WERI-Rb-1 (cell line): Measurements from ENCODE around the gene FHOD1.

Experiments used
- DNase-seq: peaks from one replicate; pipeline ENCODE4 v3.0.0-alpha.2; 2020
- H3K27ac ChIP-seq: fragments of 250-450 bp; sonication (Bioruptor Pico); 2 replicates; pipeline ENCODE4 v1.5.1; 2020; ENCODE audit warnings: mild to moderate bottlenecking, moderate library complexity
- H3K27me3 ChIP-seq: fragments of 250-450 bp; sonication (Bioruptor Pico); 2 replicates; pipeline ENCODE4 v1.5.1; 2021; ENCODE audit warnings: mild to moderate bottlenecking, low read depth, moderate library complexity; ENCODE audit not compliant: insufficient read depth, severe bottlenecking
- H3K36me3 ChIP-seq: fragments of 250-450 bp; sonication (Bioruptor Pico); 2 replicates; pipeline ENCODE4 v1.5.1; 2020; ENCODE audit warnings: mild to moderate bottlenecking, moderate library complexity
- H3K4me3 ChIP-seq: 2 replicates; pipeline ENCODE4 v1.5.1; 2011; ENCODE audit warnings: low read depth, mild to moderate bottlenecking, control low read depth, low read length
- H3K9me3 ChIP-seq: fragments of 250-450 bp; sonication (Bioruptor Pico); 2 replicates; pipeline ENCODE4 v1.5.1; 2021; ENCODE audit warnings: mild to moderate bottlenecking, moderate library complexity; ENCODE audit not compliant: severe bottlenecking
- TF ChIP-seq, protein P1 (sequence below): IDR thresholded peaks from 2 replicates; pipeline ENCODE4 v1.5.1; 2011; ENCODE audit warnings: low read depth, mild to moderate bottlenecking, control low read depth, inconsistent platforms, low read length

Gene FHOD1

DNA sequence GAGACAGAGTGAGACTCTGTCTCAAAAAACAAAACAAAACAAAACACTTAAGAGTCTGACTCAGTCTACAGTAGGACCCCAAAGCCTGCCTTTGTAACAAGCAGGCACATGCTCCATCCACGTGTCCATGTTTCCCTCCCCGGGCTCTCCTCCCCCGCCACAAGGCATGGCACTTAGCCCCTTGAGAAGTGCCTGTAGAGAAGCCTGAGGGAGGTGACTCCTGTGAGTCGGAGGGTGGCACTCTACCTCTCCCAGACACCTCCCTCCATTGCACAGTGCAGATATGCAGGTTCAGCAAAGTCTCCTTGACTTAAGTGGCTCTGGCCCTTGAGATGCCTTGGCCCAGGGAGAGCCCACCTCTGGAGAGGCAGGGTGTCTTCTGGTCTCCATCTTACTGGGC, 6.8 kb downstream of the FHOD1 start:
- no peak for DNase-seq
- no peaks in the 10 kb centered on the region for H3K27me3 ChIP-seq
- no peak overlapping the region for H3K27ac ChIP-seq
- no peak overlapping the region for H3K4me3 ChIP-seq
- no peaks in the 10 kb centered on the region for H3K9me3 ChIP-seq
- H3K36me3 ChIP-seq: peaks cover 15% of the 10 kb centered on the region
- TF ChIP-seq, protein P1, sequence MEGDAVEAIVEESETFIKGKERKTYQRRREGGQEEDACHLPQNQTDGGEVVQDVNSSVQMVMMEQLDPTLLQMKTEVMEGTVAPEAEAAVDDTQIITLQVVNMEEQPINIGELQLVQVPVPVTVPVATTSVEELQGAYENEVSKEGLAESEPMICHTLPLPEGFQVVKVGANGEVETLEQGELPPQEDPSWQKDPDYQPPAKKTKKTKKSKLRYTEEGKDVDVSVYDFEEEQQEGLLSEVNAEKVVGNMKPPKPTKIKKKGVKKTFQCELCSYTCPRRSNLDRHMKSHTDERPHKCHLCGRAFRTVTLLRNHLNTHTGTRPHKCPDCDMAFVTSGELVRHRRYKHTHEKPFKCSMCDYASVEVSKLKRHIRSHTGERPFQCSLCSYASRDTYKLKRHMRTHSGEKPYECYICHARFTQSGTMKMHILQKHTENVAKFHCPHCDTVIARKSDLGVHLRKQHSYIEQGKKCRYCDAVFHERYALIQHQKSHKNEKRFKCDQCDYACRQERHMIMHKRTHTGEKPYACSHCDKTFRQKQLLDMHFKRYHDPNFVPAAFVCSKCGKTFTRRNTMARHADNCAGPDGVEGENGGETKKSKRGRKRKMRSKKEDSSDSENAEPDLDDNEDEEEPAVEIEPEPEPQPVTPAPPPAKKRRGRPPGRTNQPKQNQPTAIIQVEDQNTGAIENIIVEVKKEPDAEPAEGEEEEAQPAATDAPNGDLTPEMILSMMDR: no peak

DNA sequence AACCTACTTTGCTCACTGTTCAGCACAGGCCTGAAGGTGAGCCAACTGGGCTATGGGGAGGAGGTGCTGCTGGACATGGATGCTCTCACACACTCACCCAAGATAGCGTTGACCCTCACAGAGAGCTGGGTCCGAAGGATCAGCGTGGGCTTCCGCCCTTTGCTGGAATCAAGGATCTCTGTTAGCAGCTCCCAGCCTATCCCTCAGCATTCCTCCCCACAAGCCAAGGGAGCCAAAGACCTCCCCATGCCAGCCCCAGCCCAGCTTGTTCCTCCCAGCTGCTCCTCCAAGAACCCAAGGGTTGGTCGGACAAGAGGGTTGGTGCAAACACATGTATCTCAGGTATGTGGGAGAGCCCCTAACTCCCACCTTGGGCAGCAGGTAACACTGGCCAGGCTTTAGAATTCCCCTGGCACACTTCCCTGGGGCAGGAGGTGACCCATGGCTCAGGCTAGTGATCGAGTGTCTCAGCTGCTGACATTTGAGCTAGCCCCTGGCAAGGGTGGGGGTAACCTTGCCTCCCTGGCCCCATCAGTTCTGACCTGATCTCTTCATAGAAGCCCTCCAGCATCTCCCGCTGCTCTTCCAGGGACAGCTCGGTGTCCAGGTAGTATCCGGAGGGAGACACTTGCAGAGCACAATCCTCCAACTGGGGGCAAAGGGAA, 8.3 kb downstream of the FHOD1 start:
- no peak overlapping the region for H3K4me3 ChIP-seq
- no peaks in the 10 kb centered on the region for H3K27me3 ChIP-seq

DNA sequence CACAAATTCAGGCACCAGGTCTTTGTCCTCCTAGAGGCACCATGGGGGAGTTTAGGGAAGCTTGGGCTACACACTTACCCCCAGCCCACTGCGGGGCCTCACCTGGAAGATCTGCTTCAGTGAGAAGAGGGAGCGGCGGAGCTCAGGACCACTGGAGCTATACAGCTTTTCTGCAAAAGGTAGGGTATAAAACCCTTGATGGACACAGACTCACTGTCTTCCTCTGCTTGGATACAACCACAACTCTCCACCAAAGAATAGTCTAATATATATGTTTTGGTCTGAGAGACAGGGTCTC, 9.1 kb downstream of the FHOD1 start:
- H3K4me3 ChIP-seq: no peak overlapping the region
- no peaks in the 10 kb centered on the region for H3K9me3 ChIP-seq
- no peak for DNase-seq
- H3K36me3 ChIP-seq: peaks cover 20% of the 10 kb centered on the region
- TF ChIP-seq, protein P1: no peak
- no peaks in the 10 kb centered on the region for H3K27me3 ChIP-seq
- no peak overlapping the region for H3K27ac ChIP-seq

More for the DNA sequence above, 8.3 kb downstream of the FHOD1 start:
- H3K9me3 ChIP-seq: no peaks in the 10 kb centered on the region
- H3K36me3 ChIP-seq: peaks cover 18% of the 10 kb centered on the region
- TF ChIP-seq, protein P1: no peak
- H3K27ac ChIP-seq: no peak overlapping the region
- DNase-seq: no peak

DNA sequence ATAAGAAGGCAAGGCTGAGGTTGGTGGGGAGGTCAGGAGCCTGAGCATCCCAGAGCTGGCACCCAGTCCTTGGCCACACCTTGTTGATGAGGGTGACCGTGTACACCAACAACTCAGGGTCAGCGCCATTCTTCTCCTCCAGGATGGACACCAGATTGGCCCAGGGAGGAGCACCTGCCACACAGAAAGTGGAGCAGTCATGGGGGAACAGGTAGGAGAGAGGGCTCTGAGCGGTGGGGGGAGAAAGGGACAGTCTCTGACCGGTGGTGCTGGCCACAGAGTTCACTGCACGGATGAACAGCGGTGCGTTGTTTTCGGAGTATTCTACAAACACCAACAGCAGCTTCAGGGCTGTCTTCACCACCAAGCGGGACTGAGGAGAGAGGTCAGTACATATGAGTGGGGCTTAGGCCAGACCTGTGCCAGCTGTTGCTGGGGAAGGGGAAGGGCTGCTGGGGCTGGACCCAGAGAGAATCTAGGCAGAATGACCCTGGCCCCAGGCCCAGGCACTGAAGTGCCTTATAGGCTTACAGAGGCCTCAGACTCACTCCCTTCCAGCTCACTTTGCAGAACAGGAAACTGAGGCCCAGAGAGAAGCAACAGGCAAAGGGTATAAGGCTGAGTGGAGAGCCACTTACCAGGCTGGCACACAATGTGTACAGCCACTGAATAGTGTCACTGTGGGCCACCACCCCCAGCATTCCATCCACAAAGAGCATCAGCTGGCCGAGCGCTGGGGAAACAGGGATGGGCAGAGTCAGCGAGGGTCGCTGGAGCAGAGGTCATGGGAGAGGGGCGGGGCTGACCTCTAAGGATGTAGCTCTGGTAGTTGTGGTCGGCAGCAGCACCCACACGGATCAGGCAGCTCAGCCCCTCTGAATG, 9.6 kb downstream of the FHOD1 start:
- Histone ChIP-seq H3K27ac (no peak overlapping the region), H3K9me3 (no peaks in the 10 kb centered on the region), H3K27me3 (no peaks in the 10 kb centered on the region), H3K4me3 (no peak overlapping the region), H3K36me3 (peaks cover 23% of the 10 kb centered on the region)
- DNase-seq: no peak
- TF ChIP-seq, protein P1: no peak

DNA sequence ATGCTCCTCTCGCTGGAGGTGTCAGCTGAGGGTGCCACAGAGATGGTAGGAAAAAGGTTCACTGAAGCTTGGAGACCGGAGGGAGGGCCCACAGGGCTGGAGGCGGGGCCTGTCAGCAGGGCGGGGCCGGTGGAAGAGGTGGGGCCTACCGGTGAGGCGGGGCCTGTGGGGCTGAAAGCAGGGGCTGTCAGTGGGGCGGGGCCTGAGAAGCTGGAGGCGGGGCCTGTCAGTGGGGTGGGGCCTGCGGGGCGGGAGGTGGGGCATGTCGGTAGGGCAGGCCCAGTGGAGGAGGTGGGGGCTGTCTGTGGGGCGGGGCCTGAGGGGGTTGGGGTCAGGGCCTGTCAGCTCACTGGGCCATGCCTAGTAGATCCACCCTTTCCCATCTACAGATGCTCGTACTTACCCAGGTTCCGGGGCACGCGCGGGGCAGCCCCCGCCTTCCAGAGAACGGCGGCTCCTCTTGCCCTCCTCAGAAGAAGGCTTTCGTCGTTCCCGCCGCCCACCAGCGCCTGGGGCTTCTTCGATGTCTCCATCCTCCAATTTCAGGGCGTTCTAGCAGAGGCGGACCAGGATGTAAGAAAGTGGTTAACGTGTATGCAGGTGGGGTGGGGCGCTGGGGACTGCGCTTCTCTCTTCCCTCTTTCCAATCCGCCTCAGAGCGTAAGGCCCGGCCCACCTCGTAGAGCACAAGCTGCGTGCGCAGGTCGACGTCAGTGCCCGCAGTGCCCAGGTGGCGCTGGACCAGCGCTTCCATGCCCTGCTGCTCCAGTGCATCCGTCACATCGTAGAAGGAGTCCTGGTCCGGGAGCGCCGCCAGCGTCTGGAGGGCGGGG, 10.5 kb downstream of the FHOD1 start:
- DNase-seq: peak; percentile 81
- TF ChIP-seq, protein P1: no peak
- H3K27ac ChIP-seq: no peak overlapping the region
- no peak overlapping the region for H3K4me3 ChIP-seq
- H3K27me3 ChIP-seq: no peaks in the 10 kb centered on the region
- H3K9me3 ChIP-seq: no peaks in the 10 kb centered on the region
- peaks cover 25% of the 10 kb centered on the region for H3K36me3 ChIP-seq
